Activated T-cell treated with anti-CD3 and anti-CD28 coated beads, Interleukin-2, amount 50 U/mL, for 4 hours (primary cell): ENCODE data around the gene POLD1. TPM values are rescaled to one million over a fixed set of nuclear protein-coding genes. Genes with fewer than 3 reads are reported as not detected.

Experiments used
- ATAC-seq, 2 donors: fragments of 200-7000 bp; cut with Tn5 transposase; one replicate each; pipeline ENCODE4 v1.10.0; 2021
- DNase-seq: peaks from one replicate; pipeline ENCODE4 v3.0.0-alpha.2; 2020
- H3K27me3 Mint-ChIP-seq: one replicate; pipeline ENCODE4 v1.8.0; 2021; ENCODE audit warnings: low read depth, mixed read lengths
- H3K36me3 Mint-ChIP-seq: one replicate; pipeline ENCODE4 v1.8.0; 2022; ENCODE audit warnings: mixed read lengths; ENCODE audit not compliant: insufficient read depth
- H3K4me1 Mint-ChIP-seq: one replicate; pipeline ENCODE4 v1.8.0; 2021; ENCODE audit warnings: low read depth, mixed read lengths
- H3K4me3 Mint-ChIP-seq: one replicate; pipeline ENCODE4 v1.8.0; 2021; ENCODE audit warnings: mild to moderate bottlenecking, moderate library complexity, mixed read lengths
- H3K9me3 Mint-ChIP-seq: one replicate; pipeline ENCODE4 v1.8.0; 2021; ENCODE audit warnings: mixed read lengths
- total RNA-seq, 3 donors: library from RNA; stranded (reverse); gene quantifications; one replicate each; pipeline ENCODE4 v1.2.1, GENCODE V29; 2021

Gene POLD1
- total RNA-seq, 3 donors from 2014 or later = 182 to 246 (median 214) TPM

- H3K4me1 Mint-ChIP-seq = peaks cover 56% of the 10 kb centered on the region
- DNase-seq = peak; percentile 73
- H3K27me3 Mint-ChIP-seq = no peaks in the 10 kb centered on the region
- no peaks in the 10 kb centered on the region for H3K36me3 Mint-ChIP-seq
- ATAC-seq = peak; percentile 12 to 18
- peaks cover 3% of the 10 kb centered on the region for H3K9me3 Mint-ChIP-seq
- H3K4me3 Mint-ChIP-seq = peak overlapping the region; percentile 88
These were observed 25.4 kb upstream of the POLD1 start for GRCh38 chr19:50358483-50359327.

DNA sequence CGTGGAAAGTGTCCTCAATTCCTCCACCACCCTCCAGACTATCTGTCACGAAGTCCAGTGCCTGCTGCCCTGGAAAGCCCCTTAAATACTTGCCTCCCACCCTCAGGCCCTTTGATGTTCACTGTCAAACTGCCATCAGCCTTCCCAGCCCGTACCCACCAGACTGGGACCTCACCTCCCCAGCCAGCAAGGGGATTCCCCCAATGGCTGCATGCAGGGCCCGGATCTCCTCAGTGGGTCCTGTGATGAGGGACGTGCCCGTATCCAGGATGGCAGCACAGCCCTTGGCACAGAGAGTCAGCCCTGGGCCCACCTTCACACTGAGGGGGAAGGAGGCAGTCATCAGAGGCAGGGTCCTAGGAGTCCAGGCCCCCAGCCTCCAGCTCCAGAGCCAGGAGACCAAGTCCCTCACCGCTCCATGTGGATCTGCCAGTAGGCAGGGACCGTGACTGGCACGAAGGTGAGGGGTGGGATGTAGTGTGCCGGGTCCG, 24.8 kb upstream of the POLD1 start:
- peak overlapping the region; percentile 88 for H3K4me3 Mint-ChIP-seq
- no peaks in the 10 kb centered on the region for H3K36me3 Mint-ChIP-seq
- peaks cover 60% of the 10 kb centered on the region for H3K4me1 Mint-ChIP-seq
- DNase-seq (no peak), ATAC-seq (no peak)
- H3K9me3 Mint-ChIP-seq = peaks cover 3% of the 10 kb centered on the region
- no peaks in the 10 kb centered on the region for H3K27me3 Mint-ChIP-seq

GRCh38 chr19:50361290-50362029, 22.7 kb upstream of the POLD1 start:
- no peak for ATAC-seq
- no peaks in the 10 kb centered on the region for H3K36me3 Mint-ChIP-seq
- no peak for DNase-seq
- peaks cover 79% of the 10 kb centered on the region for H3K4me1 Mint-ChIP-seq
- H3K9me3 Mint-ChIP-seq = peaks cover 3% of the 10 kb centered on the region
- H3K27me3 Mint-ChIP-seq = no peaks in the 10 kb centered on the region
- no peak overlapping the region for H3K4me3 Mint-ChIP-seq

GRCh38 chr19:50362030-50362412, 22.1 kb upstream of the POLD1 start:
- ATAC-seq = no peak

DNA sequence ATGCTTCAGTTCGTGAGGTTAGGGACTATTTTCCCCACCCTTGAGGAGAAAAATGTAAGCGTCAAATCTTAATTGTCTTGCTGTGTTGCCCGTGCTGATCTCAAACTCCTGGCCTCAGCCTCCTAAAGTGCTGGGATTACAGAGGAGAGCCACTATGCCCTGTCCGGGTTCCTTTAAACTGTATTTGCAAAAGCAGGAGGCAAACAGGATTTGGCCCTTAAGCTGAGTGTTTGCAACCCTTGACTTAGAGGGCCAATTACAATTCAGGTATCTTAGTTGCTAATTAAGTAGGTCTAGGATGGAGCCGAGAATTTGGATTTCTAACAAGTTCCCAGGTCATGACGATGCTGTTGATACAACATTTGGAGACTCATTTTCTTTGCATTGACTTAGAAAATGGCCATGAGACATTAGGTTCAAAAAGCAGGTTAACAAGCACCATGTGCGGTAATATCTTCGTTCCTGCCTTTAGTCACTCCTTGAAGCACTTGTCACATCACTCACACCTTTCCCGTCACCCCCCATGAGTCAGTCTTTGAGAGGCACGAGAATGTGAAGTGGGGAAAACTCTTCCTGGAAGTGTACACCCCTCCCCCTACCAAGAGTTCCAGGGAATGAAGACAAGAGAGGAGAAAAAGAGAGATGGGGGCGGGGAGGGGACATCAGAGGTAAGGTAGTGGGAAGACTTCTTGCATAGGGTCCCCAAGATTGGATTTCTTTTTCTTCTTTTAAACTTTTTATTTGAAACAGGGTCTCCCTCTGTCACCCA, 21.3 kb upstream of the POLD1 start:
- Mint-ChIP-seq H3K36me3 (no peaks in the 10 kb centered on the region), H3K27me3 (no peaks in the 10 kb centered on the region), H3K4me1 (peaks cover 74% of the 10 kb centered on the region), H3K9me3 (peaks cover 3% of the 10 kb centered on the region), H3K4me3 (peak overlapping the region; percentile 42)
- DNase-seq = no peak
- peak; percentile 60 to 66 for ATAC-seq

More at GRCh38 chr19:50362030-50362412, 22.1 kb upstream of the POLD1 start:
- DNase-seq = no peak
- peaks cover 3% of the 10 kb centered on the region for H3K9me3 Mint-ChIP-seq
- peaks cover 77% of the 10 kb centered on the region for H3K4me1 Mint-ChIP-seq
- H3K36me3 Mint-ChIP-seq = no peaks in the 10 kb centered on the region
- H3K27me3 Mint-ChIP-seq = no peaks in the 10 kb centered on the region
- no peak overlapping the region for H3K4me3 Mint-ChIP-seq

GRCh38 chr19:50365434-50366306, 18.5 kb upstream of the POLD1 start, which contains the start of gene NAPSA:
TSS of gene NAPSA (minus strand) at chr19:50365639. CDS start at chr19:50365621, 18 bp downstream.
- Mint-ChIP-seq H3K9me3 (no peaks in the 10 kb centered on the region), H3K27me3 (no peaks in the 10 kb centered on the region), H3K4me3 (peak within 1 kb of the TSS; percentile 43), H3K36me3 (no peaks in the 10 kb centered on the region), H3K4me1 (peaks cover 64% of the 10 kb centered on the region)
- ATAC-seq = no peak
- DNase-seq = no peak

GRCh38 chr19:50368649-50369570, 15.2 kb upstream of the POLD1 start:
- peak; percentile 65 to 77 for ATAC-seq
- Mint-ChIP-seq H3K27me3 (no peaks in the 10 kb centered on the region), H3K9me3 (no peaks in the 10 kb centered on the region), H3K36me3 (no peaks in the 10 kb centered on the region), H3K4me1 (peaks cover 37% of the 10 kb centered on the region), H3K4me3 (peak overlapping the region; percentile 85)
- peak; percentile 76 for DNase-seq

GRCh38 chr19:50371914-50372475, 12.2 kb upstream of the POLD1 start:
- Mint-ChIP-seq H3K27me3 (no peaks in the 10 kb centered on the region), H3K9me3 (no peaks in the 10 kb centered on the region), H3K4me3 (no peak overlapping the region), H3K36me3 (no peaks in the 10 kb centered on the region), H3K4me1 (peaks cover 21% of the 10 kb centered on the region)
- DNase-seq = no peak
- no peak for ATAC-seq

GRCh38 chr19:50376166-50377050, 7.7 kb upstream of the POLD1 start, which contains the start of gene NR1H2:
TSS of gene NR1H2 (plus strand) at chr19:50376457. CDS start at chr19:50377606, 1,149 bp downstream.
- Mint-ChIP-seq H3K27me3 (no peaks in the 10 kb centered on the region), H3K4me1 (peaks cover 8% of the 10 kb centered on the region), H3K9me3 (no peaks in the 10 kb centered on the region), H3K4me3 (peak within 1 kb of the TSS; percentile 100), H3K36me3 (peaks cover 22% of the 10 kb centered on the region)
- ATAC-seq = peak; percentile 93
- DNase-seq = peak; percentile 95

DNA sequence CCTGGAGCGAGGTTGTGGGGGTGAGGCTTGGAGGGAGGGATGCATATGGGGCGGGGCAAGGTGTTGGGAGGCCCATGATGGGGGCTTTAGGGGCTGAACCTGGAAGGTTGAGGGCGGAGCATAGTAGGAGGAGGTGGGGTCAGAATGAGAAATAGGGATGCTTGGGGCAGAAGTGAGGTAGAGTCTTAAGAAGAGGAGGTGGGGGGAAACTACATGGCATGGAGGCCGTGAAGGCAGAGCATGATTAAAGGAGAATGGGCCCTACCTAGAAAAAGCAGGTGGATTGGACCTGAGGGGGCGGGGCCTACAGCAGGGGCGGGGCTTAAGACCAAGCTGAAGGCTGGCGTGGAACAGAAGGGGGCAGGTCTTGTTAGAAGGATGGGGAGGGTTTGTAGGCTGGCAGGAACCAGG, 7.1 kb upstream of the POLD1 start:
- Mint-ChIP-seq H3K9me3 (no peaks in the 10 kb centered on the region), H3K27me3 (no peaks in the 10 kb centered on the region), H3K36me3 (peaks cover 24% of the 10 kb centered on the region), H3K4me3 (peak overlapping the region; percentile 100), H3K4me1 (peaks cover 8% of the 10 kb centered on the region)
- ATAC-seq (peak; percentile 22 to 32), DNase-seq (peak; percentile 56)

DNA sequence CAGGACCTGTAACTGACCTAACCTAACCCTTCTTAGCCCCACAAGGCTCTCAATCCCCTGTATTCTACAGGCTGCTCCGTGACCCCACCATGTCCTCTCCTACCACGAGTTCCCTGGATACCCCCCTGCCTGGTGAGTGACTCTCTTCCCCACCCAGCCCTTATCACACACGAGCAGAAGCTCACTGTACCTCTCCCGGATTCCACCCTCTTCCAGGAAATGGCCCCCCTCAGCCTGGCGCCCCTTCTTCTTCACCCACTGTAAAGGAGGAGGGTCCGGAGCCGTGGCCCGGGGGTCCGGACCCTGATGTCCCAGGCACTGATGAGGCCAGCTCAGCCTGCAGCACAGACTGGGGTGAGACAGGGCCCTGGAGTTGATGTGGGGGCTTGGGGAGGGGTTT, 6.6 kb upstream of the POLD1 start:
- Mint-ChIP-seq H3K4me3 (peak overlapping the region; percentile 100), H3K4me1 (peaks cover 8% of the 10 kb centered on the region), H3K36me3 (peaks cover 24% of the 10 kb centered on the region), H3K27me3 (no peaks in the 10 kb centered on the region), H3K9me3 (no peaks in the 10 kb centered on the region)
- no peak for ATAC-seq
- no peak for DNase-seq
